PC-3 (cell line): ENCODE measurements around the gene ARHGAP24. TPM values are rescaled to one million over a fixed set of nuclear protein-coding genes. Genes with fewer than 3 reads are reported as not detected.

Experiments
- ATAC-seq: fragments of 200-7000 bp; cut with Tn5 transposase; 2 replicates; pipeline ENCODE4 v1.9.1; 2020; ENCODE audit warnings: mild to moderate bottlenecking, moderate library complexity
- BruUV-seq: library from RNA; stranded (reverse); fragments of 400-500 nt; replicated peaks from 2 replicates; lab custom pipeline; 2021; lab: Mats Ljungman, UMichigan
- CTCF ChIA-PET: fragments of 300-600 bp; sonication (Branson Sonifier 250); formaldehyde crosslinking; loops from one replicate; lab custom pipeline; 2022; ENCODE audit warnings: antibody characterized with exemption; lab: Charles Lee
- POLR2A ChIA-PET: fragments of 300-600 bp; sonication (Branson Sonifier 250); formaldehyde crosslinking; loops from one replicate; lab custom pipeline; 2022; ENCODE audit warnings: antibody characterized with exemption; ENCODE audit not compliant: unreplicated experiment; lab: Charles Lee
- DNase-seq: peaks from one replicate; pipeline ENCODE4 v3.0.0-alpha.2; 2015
- H2AFZ ChIP-seq: fragments of 300-600 bp; sonication (generic); 2 replicates; pipeline ENCODE4 v1.6.0; 2016; ENCODE audit warnings: antibody characterized with exemption, low read length
- H3F3A ChIP-seq: fragments of 300-600 bp; sonication (generic); one replicate; pipeline ENCODE4 v1.6.0; 2017; ENCODE audit warnings: antibody characterized with exemption, low read length, control low read depth, mild to moderate bottlenecking; ENCODE audit not compliant: unreplicated experiment
- H3K27ac ChIP-seq: fragments of 300-600 bp; sonication (generic); 2 replicates; pipeline ENCODE4 v1.5.1; 2016; ENCODE audit warnings: mild to moderate bottlenecking, low read length
- H3K27me3 ChIP-seq: fragments of 300-600 bp; sonication (generic); 2 replicates; pipeline ENCODE4 v1.6.1; 2016; ENCODE audit warnings: low read length, mixed read lengths
- H3K36me3 ChIP-seq: fragments of 300-600 bp; sonication (generic); 2 replicates; pipeline ENCODE4 v1.6.1; 2016; ENCODE audit warnings: low read depth, mixed run types, low read length, mixed read lengths
- H3K4me1 ChIP-seq: fragments of 300-600 bp; sonication (generic); 2 replicates; pipeline ENCODE4 v1.5.1; 2016; ENCODE audit warnings: low read length; ENCODE audit not compliant: insufficient read depth
- H3K4me2 ChIP-seq: fragments of 300-600 bp; sonication (generic); 2 replicates; pipeline ENCODE4 v1.6.0; 2016; ENCODE audit warnings: low read length
- H3K4me3 ChIP-seq: fragments of 300-600 bp; sonication (generic); 2 replicates; pipeline ENCODE4 v1.5.1; 2016; ENCODE audit warnings: mild to moderate bottlenecking, low read length, mixed read lengths
- H3K79me2 ChIP-seq: fragments of 300-600 bp; sonication (generic); 2 replicates; pipeline ENCODE4 v1.6.1; 2017; ENCODE audit warnings: low read length, mixed read lengths
- H3K9ac ChIP-seq: fragments of 300-600 bp; sonication (generic); 2 replicates; pipeline ENCODE4 v1.6.0; 2016; ENCODE audit warnings: mild to moderate bottlenecking, low read length
- H3K9me2 ChIP-seq: fragments of 300-600 bp; sonication (generic); replicated peaks from 2 replicates; pipeline ENCODE4 v1.6.1; 2016; ENCODE audit warnings: mixed run types, low read length, mixed read lengths
- H3K9me3 ChIP-seq: fragments of 300-600 bp; sonication (generic); 2 replicates; pipeline ENCODE4 v1.6.1; 2016; ENCODE audit warnings: low read length, mixed read lengths
- H4K20me1 ChIP-seq: fragments of 300-600 bp; sonication (generic); 2 replicates; pipeline ENCODE4 v1.6.1; 2016; ENCODE audit warnings: low read length, mixed read lengths
- CTCF ChIP-seq: fragments of 300-600 bp; sonication (generic); conservative IDR thresholded peaks from 2 replicates; pipeline ENCODE4 v1.5.1; 2017; ENCODE audit warnings: antibody characterized with exemption, low read depth, mild to moderate bottlenecking, low read length
- EZH2 ChIP-seq: fragments of 300-600 bp; sonication (generic); IDR thresholded peaks from one replicate; pipeline ENCODE4 v1.6.1; 2017; ENCODE audit warnings: antibody characterized with exemption, mild to moderate bottlenecking, low read length; ENCODE audit not compliant: unreplicated experiment
- EZH2phosphoT487 ChIP-seq: fragments of 300-600 bp; sonication (generic); IDR thresholded peaks from 2 replicates; pipeline ENCODE4 v1.6.1; 2018; ENCODE audit warnings: mild to moderate bottlenecking, antibody characterized with exemption, low read length, borderline replicate concordance
- intact Hi-C: fragments of 100-400 bp; cut with micrococcal nuclease; formaldehyde crosslinking; loops from 2 replicates; pipeline ENCODE4 v1.9.0; 2023
- total RNA-seq: library from RNA; depleted of rRNA; stranded (reverse); fragments of >200 nt; gene quantifications from 2 replicates; pipeline ENCODE4 v1.2.3, GENCODE V29; 2014

ARHGAP24 gene
- total RNA-seq, 1 experiment from 2014 or later: 7.4 TPM

GRCh38 chr4:85831647-85832046 lies 356.7 kb downstream of the ARHGAP24 start:
- Histone ChIP-seq H3K9me2 (no peaks in the 10 kb centered on the region), H3F3A (no peaks in the 10 kb centered on the region)
- BruUV-seq: no TSS peak

GRCh38 chr4:85833302-85833701 lies 358.4 kb downstream of the ARHGAP24 start:
- intact Hi-C loops: no loop called here
- Histone ChIP-seq H3K27me3 (no peaks in the 10 kb centered on the region), H3K9ac (no peak overlapping the region), H3K9me2 (no peaks in the 10 kb centered on the region), H4K20me1 (no peaks in the 10 kb centered on the region), H3K4me2 (no peak overlapping the region), H3K4me3 (no peak overlapping the region), H3K36me3 (no peaks in the 10 kb centered on the region), H3K9me3 (no peaks in the 10 kb centered on the region), H3K79me2 (no peaks in the 10 kb centered on the region), H2AFZ (no peak overlapping the region), H3K27ac (no peak overlapping the region), H3F3A (no peaks in the 10 kb centered on the region), H3K4me1 (peaks cover 15% of the 10 kb centered on the region)
- POLR2A ChIA-PET: no interaction called here
- DNase-seq (no peak), ATAC-seq (no peak)
- no TSS peak for BruUV-seq
- no peak for TF ChIP-seq CTCF
- TF ChIP-seq EZH2: no peak
- no peak for TF ChIP-seq EZH2phosphoT487
- CTCF ChIA-PET: no interaction called here

More at GRCh38 chr4:85831647-85832046, 356.7 kb downstream of the ARHGAP24 start:
- DNase-seq: no peak
- no peak overlapping the region for H3K4me2 ChIP-seq
- no peaks in the 10 kb centered on the region for H3K9me3 ChIP-seq
- ChIA-PET POLR2A (no interaction called here), CTCF (no interaction called here)
- no peak overlapping the region for H3K27ac ChIP-seq
- H3K27me3 ChIP-seq: no peaks in the 10 kb centered on the region
- intact Hi-C loops: no loop called here
- TF ChIP-seq CTCF: no peak
- no peak for TF ChIP-seq EZH2phosphoT487
- TF ChIP-seq EZH2: no peak
- H4K20me1 ChIP-seq: no peaks in the 10 kb centered on the region
- no peak overlapping the region for H2AFZ ChIP-seq
- H3K79me2 ChIP-seq: no peaks in the 10 kb centered on the region
- peaks cover 29% of the 10 kb centered on the region for H3K4me1 ChIP-seq
- no peak overlapping the region for H3K9ac ChIP-seq
- ATAC-seq: no peak
- no peaks in the 10 kb centered on the region for H3K36me3 ChIP-seq
- H3K4me3 ChIP-seq: no peak overlapping the region

GRCh38 chr4:85834934-85835333 lies 360.0 kb downstream of the ARHGAP24 start:
- Histone ChIP-seq H3K4me2 (no peak overlapping the region), H3K36me3 (no peaks in the 10 kb centered on the region), H3K9me2 (no peaks in the 10 kb centered on the region), H3K79me2 (no peaks in the 10 kb centered on the region), H3K9ac (no peak overlapping the region), H3K27ac (no peak overlapping the region), H2AFZ (no peak overlapping the region), H4K20me1 (no peaks in the 10 kb centered on the region), H3K27me3 (no peaks in the 10 kb centered on the region), H3K4me1 (peaks cover 5% of the 10 kb centered on the region), H3K4me3 (no peak overlapping the region), H3K9me3 (no peaks in the 10 kb centered on the region), H3F3A (no peaks in the 10 kb centered on the region)
- intact Hi-C loops: no loop called here
- no peak for TF ChIP-seq CTCF
- no peak for TF ChIP-seq EZH2phosphoT487
- TF ChIP-seq EZH2: no peak
- no peak for ATAC-seq
- no peak for DNase-seq
- no TSS peak for BruUV-seq
- POLR2A ChIA-PET: no interaction called here
- CTCF ChIA-PET: no interaction called here
